Pancreas (tissue), 10 donors: ENCODE data around the gene SLC22A9. TPM values are rescaled to one million over a fixed set of nuclear protein-coding genes. Genes with fewer than 3 reads are reported as not detected.
"Not testable (repeated sequence)": the region's sequence is repeated elsewhere in the genome, so short reads cannot be mapped to it uniquely, and the experiment has no call there.

Experiments used
- ATAC-seq, 4 donors: fragments of 200-7000 bp; cut with Tn5 transposase; one replicate each; pipeline versions ENCODE4 v1.8.0 to v1.9.1; 2020; ENCODE audit warnings: mild to moderate bottlenecking in 4 of 4, moderate library complexity in 4 of 4
- DNase-seq, 6 donors: peaks; one replicate each; pipeline ENCODE4 v3.0.0-alpha.2; 2020
- FAIRE-seq: peaks from 2 replicates; lab custom pipeline; 2012; peaks lifted over from hg19 to GRCh38; lab: Jason Lieb, UNC
- H3K27ac ChIP-seq, 4 donors: fragments of 200-600 bp; sonication (generic); 1 replicate in 3 of 4; 2 replicates in 1 of 4; pipeline versions ENCODE4 v1.5.0 to v1.8.0; 2020
- H3K27me3 ChIP-seq, 4 donors: fragments of 200-600 bp; one replicate each; pipeline ENCODE4 v1.8.0; 2021
- H3K36me3 ChIP-seq, 3 donors: fragments of 200-600 bp; sonication (generic) in 1 of 3; one replicate each; pipeline versions ENCODE4 v1.5.0 to v1.8.0; 2020 to 2021
- H3K4me1 ChIP-seq, 3 donors: fragments of 200-600 bp; one replicate each; pipeline ENCODE4 v1.8.0; 2021
- H3K4me3 ChIP-seq, 4 donors: fragments of 200-600 bp; sonication (generic) in 2 of 4; one replicate each; pipeline versions ENCODE4 v1.5.0 to v1.8.0; 2020 to 2021
- H3K9me3 ChIP-seq, 4 donors: fragments of 200-600 bp; one replicate each; pipeline ENCODE4 v1.8.0; 2021
- CTCF ChIP-seq, 4 donors: fragments of 200-600 bp; sonication (generic) in 3 of 4; IDR thresholded peaks; one replicate each; pipeline versions ENCODE4 v1.5.0 to v1.8.0; 2021; ENCODE audit warnings: antibody characterized with exemption in 4 of 4
- WGBS, 2 donors: extraction: QIAGEN DNeasy Blood & Tissue Kit; methylation state at CpG; one replicate each; pipeline ENCODE4 v1.1.7; 2013; 5-methylcytosine and 5-hydroxymethylcytosine counted together
- intact Hi-C, 3 donors: fragments of 100-400 bp; cut with DNase I; formaldehyde crosslinking; loops; one replicate each; pipeline versions ENCODE4 v1.11.1 to v1.14.2; 2022
- polyA plus RNA-seq, 2 donors: library from polyadenylated mRNA; stranded (reverse); fragments of 200-250 nt; gene quantifications; one replicate each; pipeline ENCODE4 v1.2.3, GENCODE V29; 2013
- total RNA-seq, 6 donors: library from RNA; stranded (reverse); fragmentation: NEBNext Ultra II Directional in 4 of 6; extraction: Animal tissue kit (Norgen Biotek cat#: 25700) in 4 of 6; gene quantifications; one replicate each; pipeline versions ENCODE4 v1.2.1 to v1.2.4, GENCODE V29; 2021 to 2023
- donor health status: healthy with polysubstance abuse.
- donor health status: DM: no; HTN: no; CAD: no; lungs with moderate emphysema.
- donor health status: DM: no; HTN: no; CAD: no.
- donor health status: control.
- donor health status: control.
- donor health status: Bipolar disorder and iron deficiency.
- donor health status: DM: yes; HTN: yes; CAD: no.
- donor health status: DM: no; HTN: no; CAD: no.
- donor health status: DM: no; HTN: no; CAD: no.
- donor health status: DM: yes; HTN: yes; CAD: no.

The SLC22A9 gene
- total and polyA plus RNA-seq, 8 donors: 0.12 to 0.44 (median 0.26) TPM; not detected in 3

- no peak overlapping the region for H3K27ac ChIP-seq
- H3K27me3 ChIP-seq: no peaks in the 10 kb centered on the region
- peak in 3 of 6 donors; percentile 28 to 56 (median 34) for DNase-seq
- H3K4me3 ChIP-seq: no peak overlapping the region
- no peak for FAIRE-seq
- no peaks in the 10 kb centered on the region for H3K9me3 ChIP-seq
- WGBS, 2 donors: 28 to 33% methylated on average over 2 of the region's 2 CpGs
- H3K36me3 ChIP-seq: no peaks in the 10 kb centered on the region
- H3K4me1 ChIP-seq: peaks cover 4 to 10% (median 7%) of the 10 kb centered on the region in 3 donors
- ATAC-seq: peak in 2 of 4 donors; percentile 49 to 74
- TF ChIP-seq CTCF (IDR thresholded peaks at IDR 0.05): no peak
- intact Hi-C loops: no loop called here
These were observed 36.9 kb downstream of the SLC22A9 start for GRCh38 chr11:63406458-63406857.

- 93 to 94% methylated on average over 2 of the region's 2 CpGs for WGBS, 2 donors
- no peak for FAIRE-seq
- Histone ChIP-seq H3K4me3 (no peak overlapping the region), H3K27me3 (no peaks in the 10 kb centered on the region), H3K4me1 (no peaks in the 10 kb centered on the region), H3K9me3 (no peaks in the 10 kb centered on the region), H3K27ac (no peak overlapping the region), H3K36me3 (no peaks in the 10 kb centered on the region)
- intact Hi-C loops: no loop called here
- no peak for ATAC-seq
- no peak for DNase-seq
- no peak for TF ChIP-seq CTCF (IDR thresholded peaks at IDR 0.05)
These were observed 47.7 kb downstream of the SLC22A9 start for GRCh38 chr11:63417174-63417852.

GRCh38 chr11:63427971-63428508 is 58.5 kb downstream of the SLC22A9 start:
- FAIRE-seq (no peak), DNase-seq (no peak), ATAC-seq (no peak)
- Histone ChIP-seq H3K27me3 (no peaks in the 10 kb centered on the region), H3K27ac (no peak overlapping the region), H3K36me3 (no peaks in the 10 kb centered on the region), H3K4me3 (no peak overlapping the region), H3K4me1 (no peaks in the 10 kb centered on the region), H3K9me3 (no peaks in the 10 kb centered on the region)
- WGBS, 2 donors: 93 to 100% methylated on average over 2 of the region's 2 CpGs
- intact Hi-C loops: no loop called here
- no peak for TF ChIP-seq CTCF (IDR thresholded peaks at IDR 0.05)

- WGBS, 2 donors: 80 to 84% methylated on average over 2 of the region's 2 CpGs
- H3K27ac ChIP-seq, H3K4me3 ChIP-seq, H3K36me3 ChIP-seq, FAIRE-seq, ATAC-seq, H3K27me3 ChIP-seq, intact Hi-C loops, H3K4me1 ChIP-seq, H3K9me3 ChIP-seq, DNase-seq: not testable (repeated sequence)
These were observed 61.1 kb downstream of the SLC22A9 start for GRCh38 chr11:63430731-63431130.

- H3K27ac ChIP-seq, H3K4me1 ChIP-seq, FAIRE-seq, DNase-seq, ATAC-seq, H3K27me3 ChIP-seq, intact Hi-C loops, H3K9me3 ChIP-seq, H3K36me3 ChIP-seq, H3K4me3 ChIP-seq: not testable (repeated sequence)
- 69 to 84% methylated on average over 17 to 22 of the region's 22 CpGs for WGBS, 2 donors
These were observed 65.8 kb downstream of the SLC22A9 start for GRCh38 chr11:63435351-63435750.

GRCh38 chr11:63435831-63436230 is 66.2 kb downstream of the SLC22A9 start:
- H3K4me1 ChIP-seq, H3K9me3 ChIP-seq, DNase-seq, ATAC-seq, intact Hi-C loops, H3K27me3 ChIP-seq, H3K27ac ChIP-seq, H3K36me3 ChIP-seq, H3K4me3 ChIP-seq, FAIRE-seq: not testable (repeated sequence)
- 24 to 34% methylated on average over 4 of the region's 4 CpGs for WGBS, 2 donors
